ENCODE measurements around the gene BICC1.

- TF ChIP-seq CTCF (conservative IDR thresholded peaks at IDR 0.05) (no peak), ZFX (IDR thresholded peaks at IDR 0.05) (no peak)
Measured at GRCh38 chr10:58516671-58517070, 4.0 kb downstream of the BICC1 start.
